OCI-LY3 (cell line): ENCODE data around the gene CD300LF.

ENCODE experiments used
- EZH2phosphoT487 ChIP-seq: fragments of 200-600 bp; shearing (Covaris generic); IDR thresholded peaks from 2 replicates; pipeline ENCODE4 v1.6.1; 2018; ENCODE audit warnings: antibody characterized with exemption, mixed run types, low read depth
- TF ChIP-seq, protein P1 (sequence below): fragments of 200-600, 300-600 bp; sonication (generic); IDR thresholded peaks from 2 replicates; pipeline ENCODE4 v1.5.1; 2014; ENCODE audit warnings: antibody characterized with exemption, low read length, low read depth

- TF ChIP-seq, protein P1, sequence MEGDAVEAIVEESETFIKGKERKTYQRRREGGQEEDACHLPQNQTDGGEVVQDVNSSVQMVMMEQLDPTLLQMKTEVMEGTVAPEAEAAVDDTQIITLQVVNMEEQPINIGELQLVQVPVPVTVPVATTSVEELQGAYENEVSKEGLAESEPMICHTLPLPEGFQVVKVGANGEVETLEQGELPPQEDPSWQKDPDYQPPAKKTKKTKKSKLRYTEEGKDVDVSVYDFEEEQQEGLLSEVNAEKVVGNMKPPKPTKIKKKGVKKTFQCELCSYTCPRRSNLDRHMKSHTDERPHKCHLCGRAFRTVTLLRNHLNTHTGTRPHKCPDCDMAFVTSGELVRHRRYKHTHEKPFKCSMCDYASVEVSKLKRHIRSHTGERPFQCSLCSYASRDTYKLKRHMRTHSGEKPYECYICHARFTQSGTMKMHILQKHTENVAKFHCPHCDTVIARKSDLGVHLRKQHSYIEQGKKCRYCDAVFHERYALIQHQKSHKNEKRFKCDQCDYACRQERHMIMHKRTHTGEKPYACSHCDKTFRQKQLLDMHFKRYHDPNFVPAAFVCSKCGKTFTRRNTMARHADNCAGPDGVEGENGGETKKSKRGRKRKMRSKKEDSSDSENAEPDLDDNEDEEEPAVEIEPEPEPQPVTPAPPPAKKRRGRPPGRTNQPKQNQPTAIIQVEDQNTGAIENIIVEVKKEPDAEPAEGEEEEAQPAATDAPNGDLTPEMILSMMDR = no peak
- TF ChIP-seq EZH2phosphoT487 = no peak
Measured at GRCh38 chr17:74680941-74681340, 31.8 kb downstream of the CD300LF start.
